Skeletal muscle tissue (tissue), 4 donors: Measurements from ENCODE around the gene ZNF839. TPM values are rescaled to one million over a fixed set of nuclear protein-coding genes. Genes with fewer than 3 reads are reported as not detected.
"Not testable (repeated sequence)": the region's sequence is repeated elsewhere in the genome, so short reads cannot be mapped to it uniquely, and the experiment has no call there.

Experiments
- H3K27ac ChIP-seq: one replicate; pipeline ENCODE4 v1.7.0; 2013; ENCODE audit warnings: mild to moderate bottlenecking, low read depth, low read length, inconsistent platforms
- H3K27me3 ChIP-seq, 3 donors: one replicate each; pipeline ENCODE4 v1.7.0; 2013; ENCODE audit warnings: low read length in 3 of 3; ENCODE audit not compliant: control insufficient read depth in 3 of 3, insufficient read depth in 3 of 3
- H3K36me3 ChIP-seq, 3 donors: one replicate each; pipeline ENCODE4 v1.7.0; 2013; ENCODE audit warnings: low read length in 3 of 3; ENCODE audit not compliant: control insufficient read depth in 3 of 3, insufficient read depth in 3 of 3
- H3K4me1 ChIP-seq, 3 donors: one replicate each; pipeline ENCODE4 v1.7.0; 2013; ENCODE audit warnings: low read length in 3 of 3, mild to moderate bottlenecking in 3 of 3; ENCODE audit not compliant: control insufficient read depth in 3 of 3, insufficient read depth in 3 of 3
- H3K4me3 ChIP-seq, 3 donors: one replicate each; pipeline ENCODE4 v1.7.0; 2013; ENCODE audit warnings: low read length in 3 of 3
- H3K9ac ChIP-seq, 3 donors: one replicate each; pipeline ENCODE4 v1.7.0; 2013; ENCODE audit warnings: low read length in 3 of 3, mild to moderate bottlenecking in 3 of 3, moderate library complexity in 2 of 3, low read depth in 1 of 3
- H3K9me3 ChIP-seq, 3 donors: one replicate each; pipeline ENCODE4 v1.7.0; 2013; ENCODE audit warnings: low read length in 3 of 3; ENCODE audit not compliant: control insufficient read depth in 3 of 3
- total RNA-seq: library from RNA; depleted of rRNA; stranded (reverse); fragments of >200 nt; gene quantifications from one replicate; pipeline ENCODE4 v1.2.3, GENCODE V29; 2014
- donor health status: Osteomylitis.

The ZNF839 gene
- total RNA-seq, 1 donor from 2014 or later: 15.7 TPM

- H3K4me3 ChIP-seq: no peak overlapping the region
- peaks cover 1 to 3% (median 3%) of the 10 kb centered on the region in 3 donors for H3K4me1 ChIP-seq
- H3K36me3 ChIP-seq: peaks cover 0 to 4% (median 3%) of the 10 kb centered on the region in 3 donors
- H3K9me3 ChIP-seq: no peaks in the 10 kb centered on the region
- H3K27me3 ChIP-seq: no peaks in the 10 kb centered on the region
- H3K9ac ChIP-seq: no peak overlapping the region
- H3K27ac ChIP-seq: no peak overlapping the region
These were observed 35.9 kb upstream of the ZNF839 start for GRCh38 chr14:102283631-102284129.

GRCh38 chr14:102285106-102285505, 34.4 kb upstream of the ZNF839 start:
- H3K27ac ChIP-seq: no peak overlapping the region
- H3K9me3 ChIP-seq: no peaks in the 10 kb centered on the region
- H3K36me3 ChIP-seq: peaks cover 0 to 3% (median 2%) of the 10 kb centered on the region in 3 donors
- H3K9ac ChIP-seq: no peak overlapping the region
- H3K4me3 ChIP-seq: no peak overlapping the region
- H3K27me3 ChIP-seq: no peaks in the 10 kb centered on the region
- no peaks in the 10 kb centered on the region for H3K4me1 ChIP-seq

GRCh38 chr14:102288139-102288538, 31.4 kb upstream of the ZNF839 start:
- Histone ChIP-seq H3K4me1 (no peaks in the 10 kb centered on the region), H3K27ac (no peak overlapping the region), H3K9me3 (no peaks in the 10 kb centered on the region), H3K27me3 (no peaks in the 10 kb centered on the region), H3K9ac (no peak overlapping the region), H3K36me3 (no peaks in the 10 kb centered on the region), H3K4me3 (no peak overlapping the region)

- H3K36me3 ChIP-seq: no peaks in the 10 kb centered on the region
- H3K27me3 ChIP-seq: no peaks in the 10 kb centered on the region
- H3K9me3 ChIP-seq: no peaks in the 10 kb centered on the region
- no peak overlapping the region for H3K27ac ChIP-seq
- H3K4me1 ChIP-seq: no peaks in the 10 kb centered on the region
- H3K9ac ChIP-seq: no peak overlapping the region
- no peak overlapping the region for H3K4me3 ChIP-seq
These were observed 27.1 kb upstream of the ZNF839 start for GRCh38 chr14:102292441-102292840.

- Histone ChIP-seq H3K9me3 (no peaks in the 10 kb centered on the region), H3K27me3 (no peaks in the 10 kb centered on the region), H3K9ac (no peak overlapping the region), H3K36me3 (no peaks in the 10 kb centered on the region), H3K27ac (no peak overlapping the region), H3K4me3 (no peak overlapping the region), H3K4me1 (no peaks in the 10 kb centered on the region)
These were observed 25.8 kb upstream of the ZNF839 start for GRCh38 chr14:102293781-102294180.

GRCh38 chr14:102295270-102295669, 24.3 kb upstream of the ZNF839 start:
- no peaks in the 10 kb centered on the region for H3K4me1 ChIP-seq
- no peaks in the 10 kb centered on the region for H3K27me3 ChIP-seq
- no peaks in the 10 kb centered on the region for H3K9me3 ChIP-seq
- H3K36me3 ChIP-seq: no peaks in the 10 kb centered on the region
- H3K27ac ChIP-seq: no peak overlapping the region
- no peak overlapping the region for H3K4me3 ChIP-seq
- no peak overlapping the region for H3K9ac ChIP-seq

GRCh38 chr14:102297436-102298170, 21.9 kb upstream of the ZNF839 start:
- Histone ChIP-seq H3K4me3 (no peak overlapping the region), H3K4me1 (no peaks in the 10 kb centered on the region), H3K27ac (no peak overlapping the region), H3K9ac (no peak overlapping the region), H3K9me3 (no peaks in the 10 kb centered on the region), H3K36me3 (no peaks in the 10 kb centered on the region), H3K27me3 (no peaks in the 10 kb centered on the region)

GRCh38 chr14:102298303-102299070, 21.1 kb upstream of the ZNF839 start:
- not testable (repeated sequence) for H3K4me3 ChIP-seq, H3K9me3 ChIP-seq, H3K27me3 ChIP-seq, H3K27ac ChIP-seq, H3K4me1 ChIP-seq, H3K9ac ChIP-seq, H3K36me3 ChIP-seq

- no peaks in the 10 kb centered on the region for H3K36me3 ChIP-seq
- H3K27me3 ChIP-seq: no peaks in the 10 kb centered on the region
- no peaks in the 10 kb centered on the region for H3K9me3 ChIP-seq
- H3K27ac ChIP-seq: no peak overlapping the region
- no peak overlapping the region for H3K9ac ChIP-seq
- no peak overlapping the region for H3K4me3 ChIP-seq
- peaks cover 0 to 6% (median 4%) of the 10 kb centered on the region in 3 donors for H3K4me1 ChIP-seq
These were observed 15.9 kb upstream of the ZNF839 start for GRCh38 chr14:102303664-102304063.
